Brain pericyte (primary cell): ENCODE measurements around the gene LRRC74A.
"Not testable (repeated sequence)": the region's sequence is repeated elsewhere in the genome, so short reads cannot be mapped to it uniquely, and the experiment has no call there.

Source experiments
- DNase-seq: peaks from one replicate; pipeline ENCODE4 v3.0.0-alpha.2; 2012; ENCODE audit warnings: low read depth, low spot score

Gene LRRC74A

DNA sequence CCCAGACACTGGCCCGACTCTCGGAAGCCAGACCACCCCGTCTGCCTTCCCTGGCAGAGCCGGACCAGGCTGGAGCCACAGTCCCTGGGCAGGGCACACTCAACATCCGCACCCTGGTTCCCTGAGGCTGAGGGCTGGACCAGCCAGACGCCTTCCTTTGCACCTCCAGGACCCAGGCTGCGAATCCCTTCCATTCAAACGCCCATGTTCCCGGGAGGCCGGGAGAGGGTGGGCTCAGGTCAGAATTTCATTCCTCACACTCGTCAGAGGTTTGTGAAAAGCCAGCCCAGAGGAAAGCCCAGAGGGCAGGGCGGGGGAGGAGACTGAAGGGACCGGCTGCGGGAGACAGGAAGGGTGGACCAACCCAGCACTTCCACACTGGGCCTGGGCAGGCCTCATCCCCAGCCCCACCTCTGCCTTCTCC is 58.7 kb downstream of the LRRC74A start:
- no peak for DNase-seq

DNA sequence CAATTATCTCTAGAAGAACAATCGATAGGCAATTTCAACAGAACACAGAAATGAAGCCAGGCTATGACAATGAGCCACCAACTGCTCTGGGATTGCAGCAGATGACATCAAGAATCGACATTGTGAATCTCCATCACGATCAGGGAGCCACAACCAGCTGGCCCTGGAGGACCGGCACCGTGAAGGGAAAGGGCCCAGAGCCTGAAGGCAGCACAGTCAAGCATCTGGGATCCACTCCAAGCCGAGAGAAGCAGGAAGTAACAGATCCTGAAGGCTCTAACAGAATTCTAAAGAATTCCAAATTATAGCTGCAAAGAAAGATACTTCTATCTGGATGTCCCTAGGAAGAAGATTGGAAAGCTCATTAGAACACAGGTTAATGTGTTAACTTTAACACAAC is 61.0 kb downstream of the LRRC74A start:
- no peak for DNase-seq

DNA sequence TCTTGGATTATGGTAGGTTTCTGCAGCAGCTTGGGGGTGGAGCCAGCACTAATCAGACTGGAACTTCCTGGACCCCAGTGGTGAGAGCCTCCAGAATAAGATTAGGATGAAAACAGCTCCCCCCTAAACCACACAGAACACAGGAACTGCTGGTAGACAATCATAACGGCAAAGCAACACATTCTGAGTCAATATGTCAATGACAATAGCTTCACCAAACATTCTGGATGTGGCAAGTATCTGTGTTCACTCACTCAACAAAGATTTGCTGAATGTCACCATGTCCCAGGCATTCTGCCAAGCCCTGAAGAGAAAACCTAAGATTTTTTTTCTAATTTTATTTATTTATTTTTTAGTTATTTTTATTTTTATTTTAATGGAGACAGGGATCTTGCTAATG is 65.2 kb downstream of the LRRC74A start:
- no peak for DNase-seq

DNA sequence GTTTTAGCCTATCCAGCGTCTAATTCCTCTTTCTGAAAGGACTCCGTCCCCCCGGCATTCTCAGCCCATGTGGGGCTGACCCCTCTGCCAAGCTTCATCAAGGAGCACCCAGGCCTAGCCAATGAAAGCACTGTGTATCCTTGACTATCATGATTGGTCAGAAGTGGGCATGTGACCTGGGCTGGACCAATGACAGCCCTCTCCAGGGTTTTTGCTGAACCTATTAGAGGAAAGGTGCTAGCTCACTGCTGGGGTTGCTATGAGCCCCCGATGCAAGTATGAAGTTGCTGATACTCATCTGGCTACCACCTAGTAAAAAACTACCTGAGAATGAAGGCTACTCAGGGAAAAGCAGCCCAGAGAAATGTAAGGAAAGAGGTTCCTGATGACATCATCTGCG is 68.1 kb downstream of the LRRC74A start:
- DNase-seq: no peak

DNA sequence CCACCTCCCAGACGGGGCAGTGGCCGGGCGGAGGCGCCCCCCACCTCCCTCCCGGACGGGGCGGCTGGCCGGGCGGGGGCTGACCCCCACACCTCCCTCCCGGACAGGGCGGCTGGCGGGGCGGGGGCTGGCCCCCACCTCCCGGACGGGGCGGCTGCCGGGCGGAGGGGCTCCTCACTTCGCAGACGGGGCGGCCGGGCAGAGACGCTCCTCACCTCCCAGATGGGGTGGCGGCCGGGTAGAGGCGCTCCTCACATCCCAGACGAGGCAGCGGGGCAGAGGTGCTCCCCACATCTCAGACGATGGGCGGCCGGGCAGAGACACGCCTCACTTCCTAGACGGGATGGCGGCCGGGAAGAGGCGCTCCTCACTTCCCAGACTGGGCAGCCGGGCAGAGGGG is 71.8 kb downstream of the LRRC74A start:
- DNase-seq: not testable (repeated sequence)

DNA sequence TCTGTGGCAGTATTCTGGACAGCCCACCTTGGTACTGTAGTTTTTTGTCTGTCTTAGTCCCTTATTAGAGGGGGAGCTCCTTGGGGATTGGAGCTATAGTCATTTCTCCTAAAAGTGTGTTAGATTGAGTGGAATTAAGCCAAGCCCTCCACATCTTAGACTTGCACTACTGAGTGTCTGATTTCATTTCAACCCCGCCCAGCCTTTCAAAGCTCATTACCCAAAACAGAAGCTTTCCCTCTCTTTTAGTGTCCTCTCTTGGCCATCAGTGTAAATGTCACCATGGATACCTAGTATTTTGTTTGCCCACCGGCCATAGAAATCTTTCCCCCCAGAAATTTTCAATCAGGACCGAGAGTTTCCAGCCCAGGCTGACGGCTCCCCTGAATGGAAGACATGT is 74.5 kb downstream of the LRRC74A start:
- no peak for DNase-seq

DNA sequence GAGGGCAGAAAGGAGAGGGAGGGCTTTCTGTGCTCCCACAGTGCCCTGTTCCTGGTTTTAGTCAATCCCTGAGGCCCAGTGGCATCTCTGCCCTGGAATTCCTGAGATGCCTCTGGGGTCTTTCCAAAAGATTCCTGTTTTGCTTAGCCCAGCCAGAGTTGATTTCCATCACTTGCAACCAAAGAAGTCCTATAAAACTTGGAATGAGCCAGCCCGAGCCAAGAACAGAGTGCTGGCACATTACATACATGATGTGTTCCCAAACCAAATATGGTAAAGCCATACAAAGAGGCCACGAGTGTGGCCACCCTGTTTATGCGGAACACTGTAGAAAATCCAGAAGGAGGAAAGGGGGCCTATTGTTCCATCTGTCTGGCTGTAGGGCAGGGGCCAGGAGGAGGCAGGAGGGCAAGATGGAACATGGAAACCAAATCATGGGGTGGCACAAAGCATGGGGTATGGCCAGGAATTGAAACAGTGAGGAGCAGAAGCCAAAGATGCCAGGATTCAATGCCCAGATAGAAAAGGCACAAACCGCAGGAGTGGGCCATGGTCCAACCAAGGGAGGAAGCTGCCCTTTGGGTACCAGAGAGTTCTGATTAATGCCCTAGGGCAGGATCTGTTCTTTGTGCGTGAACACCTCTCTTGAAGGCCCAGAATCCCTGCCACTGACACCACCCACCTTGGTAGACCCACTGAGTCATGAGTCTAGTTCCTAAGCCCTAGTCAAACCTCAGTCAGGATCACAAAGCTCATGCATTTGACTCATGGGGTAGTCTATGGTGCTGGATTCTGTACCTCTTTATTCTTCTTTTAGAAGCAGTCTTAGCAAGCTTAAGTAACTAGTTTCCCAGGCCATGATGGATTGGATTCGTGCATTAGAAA is 75.2 kb downstream of the LRRC74A start:
- DNase-seq: no peak

DNA sequence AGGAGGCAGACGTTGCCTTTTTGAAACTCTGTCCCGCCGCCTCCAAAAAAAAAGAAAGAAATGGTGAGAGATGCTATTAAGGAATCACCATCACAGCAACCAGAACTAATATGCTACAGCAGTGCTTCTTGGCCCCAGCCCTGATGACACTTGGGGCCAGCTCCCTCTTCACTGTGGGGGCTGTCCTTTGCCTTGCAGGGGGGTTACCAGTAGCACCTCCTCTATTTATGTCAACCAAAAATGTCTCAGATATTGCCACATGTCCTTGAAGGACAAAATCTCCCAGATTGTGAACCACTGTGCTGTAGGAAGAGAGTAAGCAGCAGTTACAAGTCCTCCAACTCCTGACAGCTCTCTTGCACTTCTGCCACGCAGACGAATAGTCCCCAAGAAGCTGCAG is 76.4 kb downstream of the LRRC74A start:
- no peak for DNase-seq

DNA sequence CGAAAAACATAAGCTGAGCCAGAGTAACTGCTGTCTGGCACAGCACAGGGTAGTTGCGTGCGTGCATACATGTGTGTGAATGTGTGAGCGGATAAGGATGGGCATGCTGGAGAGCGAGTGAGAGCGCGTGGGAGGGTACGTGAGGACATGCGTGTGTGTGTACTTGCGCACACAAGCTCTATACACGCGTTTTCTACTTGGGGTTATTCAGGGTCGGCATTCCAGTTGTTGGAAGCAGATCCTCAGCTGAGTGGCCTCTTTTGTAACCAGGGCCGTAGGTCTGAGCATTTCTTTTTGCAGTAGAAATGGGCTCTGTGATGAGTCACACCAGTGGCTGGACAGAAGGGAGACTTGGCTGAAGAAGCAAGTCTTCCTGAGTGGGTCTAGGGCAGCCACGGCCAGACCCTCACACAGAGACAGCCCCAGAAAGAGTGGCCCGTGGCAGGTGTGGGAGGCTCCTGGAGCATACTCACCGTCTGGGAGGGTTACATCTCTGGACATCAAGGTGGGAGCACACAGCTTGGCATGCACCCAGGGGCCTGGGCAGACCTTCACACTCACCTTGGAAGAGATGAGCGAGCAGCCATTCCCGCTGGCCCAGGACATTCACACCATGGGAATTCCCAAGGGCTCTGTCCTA is 78.0 kb downstream of the LRRC74A start:
- DNase-seq: no peak

DNA sequence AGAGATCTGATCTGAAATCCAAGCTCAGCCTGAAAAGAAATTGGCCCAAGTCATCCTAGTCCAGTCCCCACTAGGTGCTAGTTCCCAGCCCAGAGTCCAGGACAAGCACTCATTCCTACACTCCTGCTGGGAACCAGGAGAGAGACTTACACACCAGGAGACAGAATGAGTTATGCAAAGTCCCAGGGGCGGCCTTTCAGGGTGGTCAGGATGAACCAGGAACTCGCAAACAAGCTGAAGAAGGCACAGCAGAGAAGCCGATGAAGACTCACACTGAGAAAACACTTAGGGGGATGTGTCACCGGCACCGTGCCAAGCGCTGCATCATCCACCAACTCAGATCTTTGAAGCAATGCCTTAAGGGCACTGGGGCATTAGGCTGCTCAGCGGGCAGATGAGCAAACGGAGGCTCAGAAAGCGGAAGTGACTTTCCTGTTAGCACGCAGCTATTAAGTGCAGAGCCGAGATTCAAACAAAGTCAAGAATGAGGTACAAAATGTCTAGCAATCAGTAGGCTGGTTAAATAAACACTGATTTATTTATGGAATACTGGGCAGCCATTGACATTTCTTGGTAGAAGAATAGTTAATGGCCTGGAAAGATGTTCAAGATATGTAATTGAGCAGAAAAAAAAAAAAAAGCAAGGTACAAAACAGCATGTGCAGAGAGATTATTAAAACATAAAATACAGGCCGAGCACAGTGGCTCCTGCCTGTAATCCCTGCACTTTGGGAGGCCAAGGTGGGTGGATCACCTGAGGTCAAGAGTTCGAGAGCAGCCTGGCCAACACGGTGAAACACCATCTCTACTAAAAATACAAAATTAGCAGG is 78.7 kb downstream of the LRRC74A start:
- peak; percentile 96 for DNase-seq

DNA sequence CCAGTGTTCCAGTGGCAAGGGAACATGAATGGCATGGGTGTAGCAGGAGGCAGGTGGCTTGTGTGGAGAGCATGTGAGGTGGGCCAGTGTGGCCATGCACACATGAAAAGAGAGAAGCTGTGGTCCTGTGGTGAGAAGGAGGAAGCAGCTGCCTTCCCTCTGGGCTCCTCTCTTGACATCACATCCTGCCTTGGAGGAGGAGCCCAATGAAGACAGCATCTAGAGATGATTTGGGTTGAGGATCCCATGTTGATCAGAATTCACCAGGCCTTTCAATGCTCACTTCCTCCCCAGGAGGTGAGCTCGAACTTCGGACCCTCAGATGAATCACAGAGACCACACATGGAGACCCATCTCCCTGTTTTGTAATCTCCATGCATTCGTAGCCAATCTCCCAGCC is 82.6 kb downstream of the LRRC74A start:
- no peak for DNase-seq

DNA sequence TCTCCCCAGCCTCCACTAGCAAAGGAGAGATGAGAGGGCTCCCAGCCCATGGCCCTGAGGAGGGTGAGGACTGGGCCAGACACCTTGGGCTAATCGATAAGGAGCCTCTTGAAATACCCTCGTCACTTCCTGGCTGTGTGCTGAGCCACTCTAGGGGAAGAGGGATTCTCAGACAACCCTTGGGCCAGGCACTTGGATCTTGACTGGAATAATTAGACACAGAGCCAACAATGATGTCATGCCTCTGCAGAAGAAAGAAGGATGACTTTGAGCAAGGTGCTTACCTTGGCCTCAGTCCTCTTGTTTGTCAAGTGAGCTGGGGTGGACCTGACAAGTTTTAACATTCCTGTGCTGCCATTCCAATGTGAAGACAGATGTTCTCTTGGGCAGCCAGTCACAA is 83.1 kb downstream of the LRRC74A start:
- no peak for DNase-seq

DNA sequence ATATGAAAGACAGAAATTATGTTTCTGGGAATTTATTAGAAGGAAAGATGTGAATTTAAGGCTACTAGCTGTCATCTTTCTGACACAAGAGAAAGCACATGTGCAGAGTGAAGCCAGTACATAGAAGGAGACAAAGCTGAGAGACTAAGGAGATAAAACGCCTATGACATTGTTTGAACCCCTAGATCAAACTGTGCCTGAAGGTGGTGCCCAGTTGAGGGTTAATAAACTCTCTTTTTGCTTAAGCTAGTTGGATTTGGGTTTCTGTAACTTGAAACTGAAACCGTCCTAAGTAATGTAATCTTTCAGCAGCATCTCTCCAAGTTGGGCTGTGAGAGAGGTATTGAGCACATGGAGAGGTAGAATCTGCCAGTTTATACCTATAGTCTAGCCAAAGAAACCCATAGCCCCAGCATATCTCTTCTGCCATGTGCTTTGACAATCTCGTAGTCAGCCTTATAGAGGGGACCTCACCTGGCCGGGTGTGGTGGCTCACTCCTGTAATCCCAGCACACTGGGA is 84.2 kb downstream of the LRRC74A start:
- DNase-seq: no peak

DNA sequence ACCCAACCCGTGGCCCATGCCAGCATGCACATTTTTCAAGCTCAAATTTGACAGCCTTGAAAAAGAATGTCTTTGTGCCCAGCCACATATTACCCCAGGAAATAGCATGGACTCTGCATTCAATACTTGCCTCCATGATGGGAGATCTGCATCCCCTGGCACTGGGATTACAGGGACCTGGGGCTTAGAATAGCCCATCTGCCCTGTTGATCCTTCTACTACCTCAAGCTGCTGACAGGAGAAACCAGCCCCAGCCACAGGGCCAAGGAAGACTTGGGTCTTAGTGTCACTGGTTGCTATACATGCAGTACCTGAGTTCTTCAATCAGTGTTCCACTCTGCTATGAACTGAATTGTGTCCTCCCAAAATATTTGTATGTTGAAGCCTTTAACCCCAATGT is 85.3 kb downstream of the LRRC74A start:
- DNase-seq: no peak

DNA sequence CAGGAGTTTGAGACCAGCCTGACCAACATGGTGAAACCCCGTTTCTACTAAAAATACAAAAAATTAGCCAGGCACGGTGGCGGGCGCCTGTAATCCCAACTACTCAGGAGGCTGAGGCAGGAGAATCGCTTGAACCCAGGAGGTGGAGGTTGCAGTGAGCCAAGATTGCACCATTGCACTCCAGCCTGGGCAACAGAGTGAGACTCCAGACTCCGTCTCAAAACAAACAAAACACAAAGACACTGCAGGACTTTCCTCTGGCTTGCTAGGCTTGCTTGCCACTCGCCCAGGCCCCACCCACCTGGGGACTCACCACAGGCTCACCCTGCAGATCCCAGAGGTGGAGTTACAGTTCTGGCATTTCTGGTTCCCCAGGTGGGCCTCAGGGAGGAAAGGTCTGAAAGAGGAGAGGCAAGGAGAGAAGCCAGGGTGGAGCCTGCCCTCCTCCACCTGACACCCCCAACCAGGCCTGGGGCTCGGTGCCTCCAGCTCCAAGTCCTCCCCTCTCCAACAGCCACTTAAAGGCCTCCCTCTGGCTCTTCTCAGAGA is 88.4 kb downstream of the LRRC74A start:
- DNase-seq: not testable (repeated sequence)

DNA sequence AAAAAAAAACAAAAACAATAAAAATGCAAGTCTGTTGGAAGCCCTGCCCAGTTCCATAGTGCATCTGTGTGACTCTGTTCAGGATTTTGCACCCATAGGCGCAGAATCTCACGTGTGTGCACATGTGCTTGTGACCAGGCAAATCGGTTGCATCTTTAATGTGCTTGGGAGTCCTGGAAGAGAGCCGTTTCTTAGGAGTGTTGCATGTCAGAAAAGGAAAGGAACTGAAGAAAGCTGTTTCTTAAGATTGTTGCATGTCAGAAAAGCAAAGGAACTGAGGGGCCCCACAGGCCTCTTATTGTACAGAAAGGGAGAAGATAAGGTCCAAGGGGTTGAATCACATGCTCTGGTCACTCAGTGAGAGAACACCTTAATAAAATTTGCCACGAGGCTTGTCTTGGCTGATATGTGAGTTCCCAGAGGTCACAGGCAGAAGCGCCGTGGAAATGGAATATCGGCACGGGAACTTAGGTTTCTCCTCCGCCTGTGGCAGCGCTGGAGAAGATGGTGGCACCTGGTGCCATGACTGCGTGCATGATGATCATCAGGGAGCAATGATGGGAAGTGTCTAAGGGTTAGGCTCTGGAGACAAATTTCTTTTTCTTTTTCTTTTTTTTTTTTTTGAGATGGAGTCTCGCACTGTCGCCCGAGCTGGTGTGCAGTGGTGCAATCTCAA is 90.0 kb downstream of the LRRC74A start:
- no peak for DNase-seq

DNA sequence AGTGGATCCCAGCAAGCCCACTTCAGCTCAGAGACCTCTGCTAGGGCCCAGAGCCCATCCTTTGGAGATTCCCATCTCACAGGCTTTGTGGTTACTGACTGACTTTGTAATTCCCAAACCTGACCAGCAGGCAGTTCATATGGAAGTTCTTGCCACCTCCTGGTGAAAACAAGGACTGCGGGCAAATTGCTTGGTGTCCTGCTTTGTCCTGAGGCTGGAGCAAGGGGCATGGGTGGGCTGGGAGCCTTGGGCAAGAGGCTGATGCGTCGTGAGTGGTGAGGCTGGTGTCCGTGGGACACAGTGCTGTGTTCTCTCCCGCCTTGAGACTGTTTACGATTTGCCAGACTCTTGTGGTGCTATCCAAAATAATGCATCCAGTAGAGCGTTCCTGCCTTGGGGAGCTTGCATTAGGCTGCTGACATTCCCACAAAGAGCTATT is 91.0 kb downstream of the LRRC74A start:
- DNase-seq: no peak

DNA sequence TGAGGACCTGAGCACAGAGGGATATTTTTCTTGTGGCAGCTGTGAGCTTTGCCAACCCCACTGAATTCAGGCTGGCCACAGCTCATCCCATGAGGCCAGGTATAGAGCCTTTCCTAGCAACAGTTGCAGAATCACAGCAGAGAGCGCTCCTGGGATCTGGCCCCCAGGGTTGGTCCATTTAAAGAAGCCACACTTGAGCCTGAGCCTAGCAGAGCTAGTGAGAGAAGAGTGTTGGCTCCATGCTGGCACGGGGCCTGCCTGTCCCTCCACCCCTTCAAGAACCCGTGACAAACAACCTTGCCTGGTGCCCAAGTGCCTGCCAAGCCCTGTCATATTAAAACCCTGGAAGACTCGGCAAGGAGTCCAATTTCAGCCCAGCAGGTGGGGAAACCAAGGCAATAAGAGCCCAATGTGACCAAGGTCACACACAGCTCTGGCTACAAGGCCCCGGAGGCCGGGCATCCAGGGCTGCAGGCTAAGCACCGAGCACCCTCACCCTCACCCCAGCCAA is 91.6 kb downstream of the LRRC74A start:
- DNase-seq: no peak

DNA sequence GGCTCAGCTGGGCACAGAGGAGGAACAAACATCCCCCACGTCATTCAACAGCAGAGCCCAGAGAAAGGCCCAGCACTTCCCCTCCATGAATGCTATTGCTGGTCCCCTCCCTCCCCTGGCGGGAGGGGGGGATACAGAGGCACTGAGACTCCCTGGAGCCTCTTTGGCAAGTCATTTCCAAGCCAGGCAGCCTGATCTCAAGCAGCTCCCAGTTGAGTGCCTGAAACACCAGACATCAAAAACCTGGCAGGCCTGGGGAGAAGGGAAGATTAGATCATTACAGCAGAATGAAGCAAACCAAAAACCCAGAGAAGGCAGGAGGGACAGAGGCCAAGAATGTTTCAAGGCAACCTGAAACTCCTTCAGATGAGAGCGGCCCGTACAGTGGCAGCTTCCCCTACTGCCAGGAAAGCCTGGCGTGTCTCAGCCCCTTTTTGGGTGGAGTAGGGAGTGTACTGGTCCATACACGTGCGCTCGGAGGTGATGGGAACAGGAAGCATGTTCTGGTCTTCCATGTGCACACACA is 92.1 kb downstream of the LRRC74A start:
- DNase-seq: no peak

DNA sequence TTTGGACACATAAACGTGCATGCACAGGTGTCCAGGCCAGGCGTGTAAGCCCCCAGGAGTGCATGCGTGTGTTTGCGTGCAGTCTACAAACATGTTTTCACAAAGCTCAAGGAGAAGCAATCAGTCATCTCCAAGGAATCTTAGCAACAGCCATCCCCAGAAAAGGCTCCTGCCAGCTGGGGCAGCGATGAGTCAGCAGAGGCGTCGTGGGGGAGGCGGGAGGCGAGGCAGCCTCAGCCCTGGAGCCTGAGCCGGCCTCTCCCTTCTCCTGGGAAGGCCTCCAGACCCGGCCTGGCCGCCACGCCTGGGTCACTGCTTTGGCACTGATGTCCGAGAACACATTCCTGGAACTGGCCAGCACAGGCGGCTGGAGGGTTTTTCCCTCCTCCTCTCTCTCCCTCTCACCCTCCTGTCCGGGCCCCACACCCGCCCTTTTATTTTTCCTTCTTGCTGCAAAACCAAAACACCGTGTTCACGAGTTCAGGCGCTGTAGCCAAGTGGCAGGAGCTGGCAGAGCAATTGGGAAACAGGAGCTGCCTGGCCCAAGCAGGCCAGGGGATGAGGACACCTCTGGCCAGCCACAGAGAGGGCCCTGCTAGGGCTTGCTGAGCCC is 92.7 kb downstream of the LRRC74A start:
- peak; percentile 95 for DNase-seq
